NT2/D1 (cell line): Measurements from ENCODE around the gene SCUBE3.

Source experiments
- SUZ12 ChIP-seq: IDR thresholded peaks from 2 replicates; pipeline ENCODE4 v1.6.1; 2011; ENCODE audit not compliant: insufficient read length, insufficient read depth; ENCODE audit errors: extremely low read depth
- YY1 ChIP-seq: IDR thresholded peaks from 2 replicates; pipeline ENCODE4 v1.6.1; 2011; ENCODE audit not compliant: insufficient read length, insufficient read depth
- ZNF274 ChIP-seq: IDR thresholded peaks from 2 replicates; pipeline ENCODE4 v1.6.1; 2011; ENCODE audit warnings: mild to moderate bottlenecking, low read depth, low read length

- TF ChIP-seq ZNF274 (no peak), YY1 (no peak), SUZ12 (no peak)
Measured at GRCh38 chr6:35213824-35214756, at the start of gene SCUBE3.
